Immature natural killer cell (primary cell): ENCODE data around the gene ZMIZ2. TPM values are rescaled to one million over a fixed set of nuclear protein-coding genes. Genes with fewer than 3 reads are reported as not detected.
"Not testable (repeated sequence)": the region's sequence is repeated elsewhere in the genome, so short reads cannot be mapped to it uniquely, and the experiment has no call there.

Source experiments
- DNase-seq, 3 donors: peaks; one replicate each; pipeline ENCODE4 v3.0.0; 2022; ENCODE audit warnings: mixed read lengths in 1 of 3
- H3K27ac Mint-ChIP-seq, 6 donors: one replicate each; pipeline ENCODE4 v1.8.0; 2020; ENCODE audit warnings: mixed read lengths in 6 of 6, mild to moderate bottlenecking in 5 of 6, inconsistent platforms in 4 of 6, moderate library complexity in 3 of 6
- H3K27me3 Mint-ChIP-seq, 3 donors: one replicate each; pipeline ENCODE4 v1.8.0; 2020 to 2021; ENCODE audit warnings: low read depth in 3 of 3, mild to moderate bottlenecking in 3 of 3, mixed read lengths in 3 of 3, moderate library complexity in 3 of 3, inconsistent platforms in 1 of 3
- H3K36me3 Mint-ChIP-seq, 3 donors: one replicate each; pipeline ENCODE4 v1.8.0; 2020; ENCODE audit warnings: mixed read lengths in 3 of 3, inconsistent platforms in 2 of 3, mild to moderate bottlenecking in 2 of 3
- H3K4me1 Mint-ChIP-seq, 2 donors: one replicate each; pipeline ENCODE4 v1.8.0; 2020; ENCODE audit warnings: inconsistent platforms in 2 of 2, mild to moderate bottlenecking in 2 of 2, mixed read lengths in 2 of 2, moderate library complexity in 1 of 2
- H3K4me3 Mint-ChIP-seq, 5 donors: one replicate each; pipeline ENCODE4 v1.8.0; 2020; ENCODE audit warnings: mild to moderate bottlenecking in 5 of 5, mixed read lengths in 5 of 5, inconsistent platforms in 3 of 5, moderate library complexity in 3 of 5
- H3K9me3 Mint-ChIP-seq, 6 donors: one replicate each; pipeline ENCODE4 v1.8.0; 2020; ENCODE audit warnings: mild to moderate bottlenecking in 6 of 6, mixed read lengths in 6 of 6, inconsistent platforms in 4 of 6, moderate library complexity in 3 of 6
- polyA plus RNA-seq, 3 donors: library from polyadenylated mRNA; unstranded; fragments of 300-500 nt; fragmentation: Illumina TruSeq; gene quantifications; one replicate each; pipeline ENCODE4 v1.2.3, GENCODE V29; 2021

The ZMIZ2 gene
- polyA plus RNA-seq, 3 donors from 2014 or later, result 0.58 to 8.1 (median 3.3) TPM

- Mint-ChIP-seq H3K4me3 (no peak overlapping the region), H3K27ac (no peak overlapping the region), H3K36me3 (peaks cover 14 to 43% (median 23%) of the 10 kb centered on the region in 3 donors), H3K4me1 (peaks cover 34 to 40% of the 10 kb centered on the region in 2 donors), H3K9me3 (peaks cover 0 to 2% (median 0%) of the 10 kb centered on the region in 6 donors), H3K27me3 (peaks cover 0 to 5% (median 2%) of the 10 kb centered on the region in 3 donors)
- no peak for DNase-seq
Observed at GRCh38 chr7:44765579-44766415, 17.1 kb downstream of the ZMIZ2 start.

- H3K27ac Mint-ChIP-seq, result peak overlapping the region in 1 of 6 donors; percentile 55
- H3K36me3 Mint-ChIP-seq, result peaks cover 14 to 41% (median 23%) of the 10 kb centered on the region in 3 donors
- H3K4me3 Mint-ChIP-seq, result no peak overlapping the region
- DNase-seq, result no peak
- peaks cover 0 to 2% (median 0%) of the 10 kb centered on the region in 6 donors for H3K9me3 Mint-ChIP-seq
- H3K27me3 Mint-ChIP-seq, result peaks cover 0 to 5% (median 2%) of the 10 kb centered on the region in 3 donors
- H3K4me1 Mint-ChIP-seq, result peaks cover 40 to 46% of the 10 kb centered on the region in 2 donors
Observed at GRCh38 chr7:44766416-44766801, 17.8 kb downstream of the ZMIZ2 start.

GRCh38 chr7:44767134-44767911 lies 18.7 kb downstream of the ZMIZ2 start:
- H3K27me3 Mint-ChIP-seq, result peaks cover 0 to 5% (median 2%) of the 10 kb centered on the region in 3 donors
- H3K9me3 Mint-ChIP-seq, result peaks cover 0 to 2% (median 0%) of the 10 kb centered on the region in 6 donors
- H3K4me3 Mint-ChIP-seq, result peak overlapping the region; percentile 15 to 87 (median 82)
- peaks cover 10 to 34% (median 19%) of the 10 kb centered on the region in 3 donors for H3K36me3 Mint-ChIP-seq
- DNase-seq, result no peak
- peak overlapping the region in 4 of 6 donors; percentile 59 to 97 (median 86) for H3K27ac Mint-ChIP-seq
- peaks cover 43 to 48% of the 10 kb centered on the region in 2 donors for H3K4me1 Mint-ChIP-seq

- Mint-ChIP-seq H3K4me3 (peak overlapping the region; percentile 62 to 87 (median 84)), H3K36me3 (peaks cover 9 to 28% (median 19%) of the 10 kb centered on the region in 3 donors), H3K27ac (peak overlapping the region; percentile 53 to 97 (median 79))
Observed at GRCh38 chr7:44767912-44768627, 19.4 kb downstream of the ZMIZ2 start.

GRCh38 chr7:44768628-44769371 lies 20.2 kb downstream of the ZMIZ2 start:
- Mint-ChIP-seq H3K4me3 (peak overlapping the region; percentile 62 to 87 (median 84)), H3K27ac (peak overlapping the region; percentile 53 to 97 (median 86)), H3K36me3 (peaks cover 9 to 21% (median 15%) of the 10 kb centered on the region in 3 donors), H3K27me3 (peaks cover 0 to 5% (median 2%) of the 10 kb centered on the region in 3 donors), H3K4me1 (peaks cover 43 to 48% of the 10 kb centered on the region in 2 donors), H3K9me3 (peaks cover 0 to 2% (median 0%) of the 10 kb centered on the region in 6 donors)
- no peak for DNase-seq

More at GRCh38 chr7:44767912-44768627, 19.4 kb downstream of the ZMIZ2 start:
- Mint-ChIP-seq H3K27me3 (peaks cover 0 to 5% (median 2%) of the 10 kb centered on the region in 3 donors), H3K9me3 (peaks cover 0 to 2% (median 0%) of the 10 kb centered on the region in 6 donors), H3K4me1 (peaks cover 43 to 48% of the 10 kb centered on the region in 2 donors)
- peak in 2 of 3 donors; percentile 32 to 37 for DNase-seq

GRCh38 chr7:44769376-44769775 lies 20.7 kb downstream of the ZMIZ2 start:
- peaks cover 0 to 5% (median 5%) of the 10 kb centered on the region in 3 donors for H3K27me3 Mint-ChIP-seq
- H3K36me3 Mint-ChIP-seq, result peaks cover 6 to 18% (median 11%) of the 10 kb centered on the region in 3 donors
- peaks cover 0 to 2% (median 0%) of the 10 kb centered on the region in 6 donors for H3K9me3 Mint-ChIP-seq
- H3K27ac Mint-ChIP-seq, result peak overlapping the region; percentile 81 to 97 (median 88)
- H3K4me1 Mint-ChIP-seq, result peaks cover 43 to 48% of the 10 kb centered on the region in 2 donors
- no peak for DNase-seq
- peak overlapping the region; percentile 80 to 87 (median 84) for H3K4me3 Mint-ChIP-seq

GRCh38 chr7:44769776-44770294 lies 21.2 kb downstream of the ZMIZ2 start:
- H3K4me1 Mint-ChIP-seq, result peaks cover 43 to 48% of the 10 kb centered on the region in 2 donors
- H3K27me3 Mint-ChIP-seq, result peaks cover 0 to 5% (median 5%) of the 10 kb centered on the region in 3 donors
- peaks cover 3 to 15% (median 9%) of the 10 kb centered on the region in 3 donors for H3K36me3 Mint-ChIP-seq
- H3K4me3 Mint-ChIP-seq, result peak overlapping the region; percentile 80 to 87 (median 84)
- DNase-seq, result peak; percentile 74 to 81 (median 80)
- H3K9me3 Mint-ChIP-seq, result peaks cover 0 to 2% (median 0%) of the 10 kb centered on the region in 6 donors
- H3K27ac Mint-ChIP-seq, result peak overlapping the region; percentile 81 to 97 (median 88)

- H3K4me1 Mint-ChIP-seq, result peaks cover 43 to 48% of the 10 kb centered on the region in 2 donors
- DNase-seq, result no peak
- H3K4me3 Mint-ChIP-seq, result peak overlapping the region; percentile 19 to 68 (median 48)
- H3K9me3 Mint-ChIP-seq, result peaks cover 0 to 4% (median 0%) of the 10 kb centered on the region in 6 donors
- peak overlapping the region in 4 of 6 donors; percentile 18 to 89 (median 68) for H3K27ac Mint-ChIP-seq
- peaks cover 3 to 11% (median 9%) of the 10 kb centered on the region in 3 donors for H3K36me3 Mint-ChIP-seq
- H3K27me3 Mint-ChIP-seq, result peaks cover 0 to 6% (median 5%) of the 10 kb centered on the region in 3 donors
Observed at GRCh38 chr7:44771358-44771757, 22.7 kb downstream of the ZMIZ2 start.

GRCh38 chr7:44772440-44772839 lies 23.8 kb downstream of the ZMIZ2 start:
- Mint-ChIP-seq H3K4me1 (peaks cover 42 to 43% of the 10 kb centered on the region in 2 donors), H3K27ac (no peak overlapping the region), H3K4me3 (no peak overlapping the region), H3K36me3 (peaks cover 3 to 6% (median 6%) of the 10 kb centered on the region in 3 donors), H3K9me3 (peaks cover 0 to 4% (median 0%) of the 10 kb centered on the region in 6 donors), H3K27me3 (peaks cover 0 to 6% (median 5%) of the 10 kb centered on the region in 3 donors)
- DNase-seq, result no peak

GRCh38 chr7:44772867-44773266 lies 24.2 kb downstream of the ZMIZ2 start:
- peaks cover 1 to 2% (median 2%) of the 10 kb centered on the region in 3 donors for H3K36me3 Mint-ChIP-seq

GRCh38 chr7:44774486-44774885 lies 25.8 kb downstream of the ZMIZ2 start:
- H3K9me3 Mint-ChIP-seq, H3K4me3 Mint-ChIP-seq, H3K36me3 Mint-ChIP-seq, DNase-seq, H3K27ac Mint-ChIP-seq, H3K27me3 Mint-ChIP-seq: not testable (repeated sequence)
- peaks cover 21 to 22% of the 10 kb centered on the region in 2 donors for H3K4me1 Mint-ChIP-seq

More at GRCh38 chr7:44772867-44773266, 24.2 kb downstream of the ZMIZ2 start:
- H3K4me3 Mint-ChIP-seq, result no peak overlapping the region
- H3K9me3 Mint-ChIP-seq, result peaks cover 0 to 4% (median 0%) of the 10 kb centered on the region in 6 donors
- no peak overlapping the region for H3K27ac Mint-ChIP-seq
- H3K4me1 Mint-ChIP-seq, result peaks cover 38% of the 10 kb centered on the region in 2 donors
- peaks cover 0 to 6% (median 5%) of the 10 kb centered on the region in 3 donors for H3K27me3 Mint-ChIP-seq
- DNase-seq, result no peak
